Neuron (in vitro differentiated cells): ENCODE data around the gene PIANP.
A peak's percentile ranks its signal among the peaks of the same experiment; 100 is the strongest.

Source experiments
- H2AFZ ChIP-seq: one replicate; pipeline ENCODE4 v1.6.1; 2013; ENCODE audit warnings: low read depth, mild to moderate bottlenecking, inconsistent platforms, low read length, moderate library complexity
- H3K27me3 ChIP-seq: one replicate; pipeline ENCODE4 v1.6.1; 2013; ENCODE audit warnings: low read length; ENCODE audit not compliant: insufficient read depth
- H3K36me3 ChIP-seq: one replicate; pipeline ENCODE4 v1.6.1; 2013; ENCODE audit warnings: low read length; ENCODE audit not compliant: insufficient read depth
- H3K4me1 ChIP-seq: one replicate; pipeline ENCODE4 v1.6.1; 2013; ENCODE audit warnings: low read length; ENCODE audit not compliant: insufficient read depth
- H3K4me3 ChIP-seq: 2 replicates; pipeline ENCODE4 v1.5.1; 2013; ENCODE audit warnings: mild to moderate bottlenecking, low read length, moderate library complexity
- H3K9me3 ChIP-seq: one replicate; pipeline ENCODE4 v1.6.1; 2013; ENCODE audit warnings: low read length

The PIANP gene

DNA sequence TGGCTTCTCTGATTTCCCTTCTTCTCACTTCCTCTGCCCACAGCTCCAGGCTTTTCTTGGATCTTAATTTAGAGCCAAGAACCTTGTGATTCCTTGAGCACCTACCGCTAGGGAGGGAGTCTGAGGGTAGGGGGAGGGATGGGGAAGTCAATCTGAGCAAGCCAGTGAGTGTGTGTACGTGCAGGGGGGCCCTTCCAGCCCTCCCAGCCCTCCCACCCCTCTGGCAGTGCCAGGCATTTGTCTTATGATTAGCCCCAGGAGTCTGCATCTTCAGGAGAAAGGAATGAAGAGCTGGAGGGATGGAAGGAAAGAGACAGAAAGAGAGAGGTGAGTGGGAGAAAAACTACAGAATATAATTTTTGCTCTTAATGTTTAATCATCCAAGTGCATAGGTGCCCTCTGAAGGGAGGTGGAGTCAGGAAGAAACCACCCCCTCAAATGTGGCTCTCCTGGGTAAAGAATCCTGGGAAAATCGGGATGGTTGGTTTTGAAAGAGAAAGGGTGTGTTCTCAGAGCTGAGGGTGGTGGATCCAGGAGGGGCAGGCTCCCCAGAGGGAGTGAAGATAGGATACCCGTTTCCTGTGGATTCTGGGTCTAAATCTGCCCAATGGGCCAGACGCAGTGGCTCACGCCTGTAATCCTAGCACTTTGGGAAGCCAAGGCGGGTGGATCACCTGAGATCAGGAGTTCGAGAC, 2.1 kb downstream of the PIANP start:
- Histone ChIP-seq H3K4me3 (no peak overlapping the region), H3K36me3 (peaks cover 2% of the 10 kb centered on the region), H2AFZ (no peak overlapping the region), H3K9me3 (no peaks in the 10 kb centered on the region), H3K27me3 (peaks cover 7% of the 10 kb centered on the region), H3K4me1 (peaks cover 7% of the 10 kb centered on the region)

DNA sequence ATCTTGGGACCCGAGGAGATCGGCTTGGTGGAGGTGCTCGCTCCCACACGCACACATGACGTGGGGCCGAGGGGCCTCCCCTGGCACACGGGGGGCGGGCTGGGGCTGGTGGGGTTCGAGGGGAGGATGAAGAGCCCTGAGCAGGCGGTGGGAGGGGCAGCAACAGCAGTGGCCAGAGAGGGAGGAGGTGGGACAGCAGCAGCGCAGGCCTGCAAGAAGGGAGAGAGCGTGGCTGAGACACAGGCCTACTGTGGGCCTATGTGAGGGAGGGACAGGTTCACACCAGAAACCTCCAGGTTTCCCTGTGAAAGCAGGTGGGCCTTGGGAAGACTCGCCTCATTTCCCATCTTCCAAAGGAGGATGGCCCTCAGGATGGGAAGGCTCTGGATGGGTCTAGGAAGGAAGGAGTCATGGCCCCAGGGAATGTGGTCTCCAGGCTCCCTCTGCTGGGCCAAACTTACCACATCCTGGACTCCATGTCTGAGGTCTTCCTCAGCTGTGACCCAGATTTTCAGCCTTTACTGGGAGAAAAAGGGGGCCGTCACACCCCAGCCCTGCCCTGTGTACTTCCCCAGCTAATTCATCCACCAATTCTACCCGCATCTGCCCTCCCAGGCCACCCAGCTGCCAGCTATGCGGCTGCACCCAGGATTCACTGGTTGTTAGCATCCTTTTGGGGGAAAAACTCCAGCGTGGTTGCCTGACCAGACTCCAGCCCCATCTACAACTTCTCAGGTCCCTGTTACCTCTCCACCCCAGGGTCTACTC, 2.8 kb downstream of the PIANP start:
- Histone ChIP-seq H3K36me3 (peaks cover 2% of the 10 kb centered on the region), H2AFZ (no peak overlapping the region), H3K27me3 (peaks cover 7% of the 10 kb centered on the region), H3K4me3 (no peak overlapping the region), H3K9me3 (no peaks in the 10 kb centered on the region), H3K4me1 (peaks cover 11% of the 10 kb centered on the region)

DNA sequence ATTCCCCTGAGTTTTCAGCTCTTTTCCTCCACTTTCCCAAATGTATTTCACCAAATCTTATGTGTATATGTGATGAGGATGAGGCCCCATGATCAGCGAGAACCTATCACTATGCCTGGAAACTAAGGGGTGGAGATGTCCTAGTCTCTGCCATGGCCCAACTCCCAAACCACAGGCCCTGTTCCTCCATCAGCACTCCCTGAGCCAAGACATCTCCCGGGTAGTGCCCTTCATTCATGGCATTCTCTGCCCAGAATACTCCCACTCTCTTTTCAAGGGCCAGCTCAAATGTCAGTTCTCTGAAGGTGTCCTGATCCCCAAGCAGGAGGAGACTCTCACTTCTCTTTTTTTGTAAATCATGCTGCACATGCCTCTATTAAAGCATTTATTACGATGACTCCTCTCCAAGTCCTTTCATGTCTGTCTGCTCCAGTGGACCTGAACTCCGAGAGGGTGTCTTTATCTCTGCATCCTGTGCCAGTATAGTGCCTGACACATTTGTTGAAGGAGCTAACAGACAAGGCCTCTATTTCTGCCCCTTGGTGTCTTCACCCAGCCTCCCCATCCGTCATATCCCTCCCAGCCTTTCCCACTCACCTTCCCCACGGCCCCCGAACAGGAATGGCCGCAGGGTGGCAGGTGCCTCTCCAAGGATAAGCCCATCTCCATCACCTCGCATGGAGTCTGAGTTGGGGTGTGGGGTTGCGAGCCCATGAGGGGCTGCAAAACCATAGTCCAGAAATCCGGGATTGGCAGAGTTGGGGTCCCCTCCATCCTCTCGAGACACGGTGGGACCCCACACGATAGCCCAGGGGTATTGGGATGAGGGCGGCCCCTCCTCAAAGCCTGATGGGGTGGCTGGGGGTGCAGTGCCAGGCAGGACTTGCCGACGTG, 3.7 kb downstream of the PIANP start:
- Histone ChIP-seq H3K27me3 (peaks cover 7% of the 10 kb centered on the region), H2AFZ (no peak overlapping the region), H3K9me3 (no peaks in the 10 kb centered on the region), H3K36me3 (peaks cover 2% of the 10 kb centered on the region), H3K4me3 (no peak overlapping the region), H3K4me1 (peaks cover 18% of the 10 kb centered on the region)

DNA sequence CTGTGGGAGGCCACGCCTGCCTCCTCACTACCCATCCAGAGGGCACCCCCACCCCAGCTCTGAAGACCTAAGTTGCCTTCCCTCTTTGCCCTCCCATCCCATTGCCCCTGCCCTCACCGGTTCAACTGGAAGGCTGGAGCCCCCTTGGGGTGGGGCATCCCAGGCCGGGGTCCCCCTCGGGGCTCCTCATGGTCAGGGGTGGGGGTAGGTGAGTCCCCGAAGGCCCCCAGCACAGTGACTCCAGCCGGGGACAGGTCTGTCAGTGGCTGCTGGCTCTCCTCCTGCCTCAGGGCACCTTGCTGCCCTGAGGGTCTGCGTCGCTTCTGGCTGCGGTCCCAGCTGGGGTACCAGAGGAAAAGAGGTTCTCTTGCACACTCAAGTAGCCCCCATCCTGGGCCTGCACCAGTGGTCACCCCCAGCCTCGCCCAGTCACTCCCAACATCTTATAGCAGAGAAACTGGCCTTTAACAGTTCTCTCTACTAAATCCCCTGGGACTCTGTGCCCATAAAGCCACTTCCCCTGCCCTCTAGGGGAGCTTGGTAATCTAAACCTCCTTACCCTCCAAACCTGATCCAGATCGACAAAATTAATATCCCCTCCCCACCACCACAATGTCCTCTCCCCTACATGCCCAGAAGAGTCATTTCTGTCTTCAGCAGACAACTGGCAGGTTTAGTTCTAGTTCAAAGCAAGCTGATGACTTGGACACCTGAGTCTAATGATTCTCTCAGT, 5.1 kb downstream of the PIANP start:
- Histone ChIP-seq H3K4me1 (peaks cover 18% of the 10 kb centered on the region), H3K9me3 (no peaks in the 10 kb centered on the region), H2AFZ (no peak overlapping the region), H3K36me3 (peaks cover 2% of the 10 kb centered on the region), H3K4me3 (no peak overlapping the region), H3K27me3 (no peaks in the 10 kb centered on the region)

DNA sequence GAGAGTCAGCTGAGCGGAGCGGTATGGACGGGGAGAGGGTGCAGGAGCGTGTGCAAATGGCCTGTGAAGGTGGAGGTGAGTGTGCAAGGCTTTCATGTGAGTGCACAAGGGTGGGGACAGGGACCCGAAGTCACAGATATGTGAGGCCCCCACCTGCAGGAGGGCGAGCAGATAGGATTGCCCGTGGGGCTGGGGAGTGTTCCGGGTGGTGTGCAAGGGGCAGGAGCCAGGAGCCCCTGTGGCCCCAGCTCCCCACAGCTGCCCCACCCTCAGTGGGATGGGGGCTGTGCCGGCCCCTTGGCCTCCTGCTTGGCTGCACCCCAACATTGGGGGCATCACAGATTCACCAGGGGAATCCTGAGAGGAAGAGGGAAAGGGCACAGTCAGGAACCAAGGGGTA, 5.9 kb downstream of the PIANP start:
- Histone ChIP-seq H2AFZ (no peak overlapping the region), H3K4me1 (peaks cover 22% of the 10 kb centered on the region), H3K27me3 (no peaks in the 10 kb centered on the region), H3K4me3 (no peak overlapping the region), H3K9me3 (no peaks in the 10 kb centered on the region), H3K36me3 (peaks cover 2% of the 10 kb centered on the region)

DNA sequence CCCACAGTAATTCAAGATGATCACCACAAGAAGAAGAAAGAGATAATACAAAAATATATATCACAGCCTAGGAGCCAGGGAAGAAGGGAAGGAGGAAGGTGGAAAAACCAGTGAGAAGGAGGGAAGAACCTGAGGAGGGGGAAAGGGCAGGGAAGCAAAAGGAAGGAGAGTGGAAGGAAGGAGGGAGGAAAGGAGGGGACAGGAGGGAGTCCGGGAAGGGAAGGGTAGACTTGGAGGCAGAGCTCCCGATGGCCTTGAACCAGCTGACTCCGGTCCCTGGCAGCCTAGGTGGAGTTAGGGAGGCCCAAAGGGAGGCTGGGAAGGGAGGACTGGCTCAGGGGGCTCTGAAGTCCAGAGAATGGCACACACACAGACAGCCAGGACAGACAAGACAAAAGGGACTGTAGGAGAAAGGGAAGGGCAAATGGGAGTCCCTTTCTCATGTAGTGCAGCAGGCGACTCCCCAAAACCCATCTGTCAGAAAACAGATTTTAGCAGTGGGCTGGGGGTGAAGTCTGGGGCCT, 6.7 kb downstream of the PIANP start:
- Histone ChIP-seq H3K9me3 (no peaks in the 10 kb centered on the region), H2AFZ (no peak overlapping the region), H3K4me1 (peaks cover 17% of the 10 kb centered on the region), H3K4me3 (no peak overlapping the region), H3K27me3 (no peaks in the 10 kb centered on the region), H3K36me3 (peaks cover 2% of the 10 kb centered on the region)

DNA sequence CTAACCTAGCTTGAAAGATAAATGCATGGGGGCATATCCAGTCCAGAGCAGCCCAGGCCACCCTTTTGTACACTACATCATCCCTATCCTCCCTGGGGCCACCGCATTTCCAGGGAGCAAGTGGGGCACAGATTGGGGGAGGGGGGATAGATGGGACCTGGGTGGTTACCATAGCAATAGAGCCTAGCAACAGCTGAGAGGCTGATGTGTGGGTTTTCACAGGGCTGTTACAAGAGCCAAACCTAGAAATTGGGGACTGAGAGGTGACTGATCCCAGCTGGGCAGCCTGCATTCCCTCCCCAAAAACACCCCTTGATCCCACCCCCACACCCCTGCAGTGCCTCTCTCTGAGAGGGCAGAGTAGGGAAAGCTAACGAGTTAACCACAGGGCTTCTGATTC, 7.7 kb downstream of the PIANP start:
- H3K4me3 ChIP-seq: no peak overlapping the region
- peaks cover 22% of the 10 kb centered on the region for H3K4me1 ChIP-seq
- H3K27me3 ChIP-seq: no peaks in the 10 kb centered on the region
- peaks cover 2% of the 10 kb centered on the region for H3K36me3 ChIP-seq
- H2AFZ ChIP-seq: no peak overlapping the region
- H3K9me3 ChIP-seq: no peaks in the 10 kb centered on the region

- Histone ChIP-seq H3K9me3 (no peaks in the 10 kb centered on the region), H3K4me3 (no peak overlapping the region), H3K4me1 (peaks cover 35% of the 10 kb centered on the region), H3K27me3 (no peaks in the 10 kb centered on the region), H3K36me3 (peaks cover 10% of the 10 kb centered on the region), H2AFZ (no peak overlapping the region)
Observed at GRCh38 chr12:6691473-6691872, 9.1 kb downstream of the PIANP start.

DNA sequence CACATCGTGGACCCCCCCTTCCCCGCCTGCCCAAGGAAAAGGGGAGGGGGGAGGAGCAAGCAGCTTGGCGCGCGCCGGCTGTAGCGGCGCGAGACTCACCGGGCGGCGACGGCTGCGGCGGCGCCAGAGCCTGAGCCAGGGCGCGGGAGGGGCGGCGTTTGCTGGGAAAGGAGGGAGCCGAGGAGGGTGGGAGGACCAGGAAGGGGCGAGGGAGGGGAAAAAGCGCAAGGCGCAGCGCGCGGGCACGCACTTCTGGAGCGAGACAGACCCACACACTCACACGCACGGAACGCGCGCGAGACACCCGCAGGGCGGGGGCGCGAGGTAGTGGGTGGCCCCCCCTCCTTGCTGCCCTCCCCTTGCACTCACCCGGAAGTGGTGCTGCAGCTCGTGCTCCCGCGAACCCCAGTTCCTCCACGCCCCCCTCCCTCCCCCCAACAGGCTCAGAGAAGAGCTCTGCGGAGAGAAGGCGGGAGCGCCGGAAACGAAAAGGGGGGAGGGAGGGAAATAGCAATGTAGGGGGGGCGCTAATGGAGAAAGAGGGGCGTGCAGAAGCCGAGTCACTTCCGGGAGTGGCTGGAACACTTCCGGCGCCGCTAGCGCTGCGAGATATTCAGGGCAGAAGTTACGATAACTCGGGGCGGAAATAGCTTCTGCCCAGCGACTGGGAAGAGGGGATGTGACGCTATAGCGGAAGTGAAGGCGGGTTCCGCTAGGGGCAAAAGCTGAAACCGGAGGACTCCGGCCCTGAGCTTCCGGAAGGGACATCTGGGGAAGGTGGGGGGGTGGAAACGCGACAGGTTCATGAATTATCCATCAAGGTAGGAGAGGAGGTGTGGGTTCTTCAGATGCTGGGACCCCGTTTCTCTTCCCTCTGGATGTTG, 11.4 kb downstream of the PIANP start, which contains the start of gene ZNF384:
Gene ZNF384 (minus strand): TSS at position 377 of the 884 bp plus-strand sequence. CDS start 9,855 bp downstream, outside the sequence.
- Histone ChIP-seq H3K9me3 (no peaks in the 10 kb centered on the region), H2AFZ (peak within 1 kb of the TSS; percentile 37), H3K36me3 (peaks cover 10% of the 10 kb centered on the region), H3K27me3 (no peaks in the 10 kb centered on the region), H3K4me3 (peak within 1 kb of the TSS; percentile 89), H3K4me1 (peaks cover 35% of the 10 kb centered on the region)

- H3K36me3 ChIP-seq: peaks cover 15% of the 10 kb centered on the region
- peaks cover 35% of the 10 kb centered on the region for H3K4me1 ChIP-seq
- no peaks in the 10 kb centered on the region for H3K27me3 ChIP-seq
- peak overlapping the region; percentile 37 for H2AFZ ChIP-seq
- H3K9me3 ChIP-seq: no peaks in the 10 kb centered on the region
- peak overlapping the region; percentile 89 for H3K4me3 ChIP-seq
Observed at GRCh38 chr12:6688543-6688998, 12.0 kb downstream of the PIANP start.

- H3K36me3 ChIP-seq: peaks cover 27% of the 10 kb centered on the region
- no peaks in the 10 kb centered on the region for H3K27me3 ChIP-seq
- H3K4me3 ChIP-seq: no peak overlapping the region
- H3K4me1 ChIP-seq: peaks cover 22% of the 10 kb centered on the region
- H3K9me3 ChIP-seq: no peaks in the 10 kb centered on the region
- no peak overlapping the region for H2AFZ ChIP-seq
Observed at GRCh38 chr12:6685814-6686213, 14.8 kb downstream of the PIANP start.
